Stimulated activated CD8-positive, alpha-beta memory T cell treated with anti-CD3 and anti-CD28 coated beads, Interleukin-4, amount 100 ng/mL, for 1 hour (primary cell): ENCODE data around the gene NYAP1.
A peak's percentile ranks its signal among the peaks of the same experiment; 100 is the strongest.
"Not testable (repeated sequence)": the region's sequence is repeated elsewhere in the genome, so short reads cannot be mapped to it uniquely, and the experiment has no call there.

ENCODE experiments used
- DNase-seq, 2 donors: peaks; one replicate each; pipeline ENCODE4 v3.0.0-alpha.2; 2020; ENCODE audit warnings: low read depth in 2 of 2, low spot score in 1 of 2

The NYAP1 gene

GRCh38 chr7:100509231-100509630 is 25.5 kb downstream of the NYAP1 start:
- no peak for DNase-seq

- DNase-seq, result no peak
These were observed 26.9 kb downstream of the NYAP1 start for GRCh38 chr7:100510437-100511239.

GRCh38 chr7:100513212-100513810 is 29.6 kb downstream of the NYAP1 start:
- DNase-seq, result no peak

- no peak for DNase-seq
These were observed 31.4 kb downstream of the NYAP1 start for GRCh38 chr7:100515072-100515532.

GRCh38 chr7:100516135-100516812 is 32.5 kb downstream of the NYAP1 start:
- no peak for DNase-seq

- DNase-seq, result no peak
These were observed 33.6 kb downstream of the NYAP1 start for GRCh38 chr7:100517305-100517704.

- no peak for DNase-seq
These were observed 35.9 kb downstream of the NYAP1 start for GRCh38 chr7:100519580-100519979.

- DNase-seq, result no peak
These were observed 36.4 kb downstream of the NYAP1 start for GRCh38 chr7:100520138-100520537.

- DNase-seq, result no peak
These were observed 37.3 kb downstream of the NYAP1 start for GRCh38 chr7:100521076-100521475.

GRCh38 chr7:100521909-100522593 is 38.3 kb downstream of the NYAP1 start:
- DNase-seq, result not testable (repeated sequence)

- DNase-seq, result not testable (repeated sequence)
These were observed 39.5 kb downstream of the NYAP1 start for GRCh38 chr7:100523192-100523591.

- not testable (repeated sequence) for DNase-seq
These were observed 44.6 kb downstream of the NYAP1 start for GRCh38 chr7:100528108-100528866.

GRCh38 chr7:100532165-100533022 is 48.7 kb downstream of the NYAP1 start:
- DNase-seq, result no peak

- DNase-seq, result not testable (repeated sequence)
These were observed 52.3 kb downstream of the NYAP1 start for GRCh38 chr7:100535982-100536381.

GRCh38 chr7:100536695-100537094 is 53.0 kb downstream of the NYAP1 start:
- not testable (repeated sequence) for DNase-seq

GRCh38 chr7:100538348-100538653 is 54.6 kb downstream of the NYAP1 start:
- DNase-seq, result no peak

GRCh38 chr7:100538654-100539435 is 55.1 kb downstream of the NYAP1 start, which contains the start of gene AGFG2:
Gene AGFG2 (plus strand): TSS chr7:100539203. CDS start chr7:100539347, 144 bp downstream.
- peak; percentile 99 for DNase-seq

- DNase-seq, result no peak
These were observed 55.8 kb downstream of the NYAP1 start for GRCh38 chr7:100539436-100540006.
